ENCODE data around the gene PZP.

Gene PZP

GRCh38 chr12:9104767-9105423, 103.3 kb downstream of the PZP start:
- DNase-seq (ENCODE audit: low read depth in 1 of 2, low spot score in 1 of 2) = no peak

GRCh38 chr12:9104087-9104486, 104.1 kb downstream of the PZP start:
- no peak for DNase-seq (ENCODE audit: low read depth in 1 of 2, low spot score in 1 of 2)

- no peak for DNase-seq (ENCODE audit: low read depth in 1 of 2, low spot score in 1 of 2)
Observed at GRCh38 chr12:9103050-9103849, 104.9 kb downstream of the PZP start.

- DNase-seq (ENCODE audit: low read depth in 1 of 2, low spot score in 1 of 2) = no peak
Observed at GRCh38 chr12:9101018-9101687, 107.0 kb downstream of the PZP start.

- no peak for DNase-seq (ENCODE audit: low read depth in 1 of 2, low spot score in 1 of 2)
Observed at GRCh38 chr12:9099552-9100190, 108.5 kb downstream of the PZP start.
